GM19035 (cell line): ENCODE results near the gene DES.

ENCODE experiments used
- ATAC-seq: cut with Tn5 transposase; IDR thresholded peaks from one replicate; pipeline ENCODE4 v1.9.1; 2021; ENCODE audit not compliant: unreplicated experiment

The DES gene

GRCh38 chr2:219419331-219420197 is 1.4 kb downstream of the DES start:
- no peak for ATAC-seq

- no peak for ATAC-seq
These were observed 2.5 kb downstream of the DES start for GRCh38 chr2:219420687-219421086.

- no peak for ATAC-seq
These were observed 3.1 kb downstream of the DES start for GRCh38 chr2:219421323-219421722.

- ATAC-seq, result no peak
These were observed 4.9 kb downstream of the DES start for GRCh38 chr2:219422952-219423534.

GRCh38 chr2:219423652-219424377 is 5.6 kb downstream of the DES start:
- no peak for ATAC-seq

GRCh38 chr2:219425238-219426067 is 7.3 kb downstream of the DES start:
- no peak for ATAC-seq

- ATAC-seq, result no peak
These were observed 7.9 kb downstream of the DES start for GRCh38 chr2:219426068-219426443.

- ATAC-seq, result no peak
These were observed 8.5 kb downstream of the DES start for GRCh38 chr2:219426534-219427136.

- ATAC-seq, result no peak
These were observed 10.3 kb downstream of the DES start for GRCh38 chr2:219428469-219428868.

GRCh38 chr2:219429958-219430606 is 11.9 kb downstream of the DES start:
- ATAC-seq, result no peak

- no peak for ATAC-seq
These were observed 12.7 kb downstream of the DES start for GRCh38 chr2:219430633-219431615.

- no peak for ATAC-seq
These were observed 15.7 kb downstream of the DES start for GRCh38 chr2:219433666-219434467.

GRCh38 chr2:219434468-219434717 is 16.2 kb downstream of the DES start:
- no peak for ATAC-seq

GRCh38 chr2:219434718-219435525 is 16.7 kb downstream of the DES start, which contains the start of gene SPEG:
SPEG (plus strand) TSS chr2:219434843; CDS start chr2:219434978, 135 bp downstream.
- ATAC-seq, result no peak

- ATAC-seq, result no peak
These were observed 17.5 kb downstream of the DES start for GRCh38 chr2:219435701-219436100.

GRCh38 chr2:219436491-219436890 is 18.3 kb downstream of the DES start:
- no peak for ATAC-seq

GRCh38 chr2:219437141-219437540 is 19.0 kb downstream of the DES start:
- no peak for ATAC-seq
